ENCODE results near the gene ODAD4.

Gene ODAD4, protein sequence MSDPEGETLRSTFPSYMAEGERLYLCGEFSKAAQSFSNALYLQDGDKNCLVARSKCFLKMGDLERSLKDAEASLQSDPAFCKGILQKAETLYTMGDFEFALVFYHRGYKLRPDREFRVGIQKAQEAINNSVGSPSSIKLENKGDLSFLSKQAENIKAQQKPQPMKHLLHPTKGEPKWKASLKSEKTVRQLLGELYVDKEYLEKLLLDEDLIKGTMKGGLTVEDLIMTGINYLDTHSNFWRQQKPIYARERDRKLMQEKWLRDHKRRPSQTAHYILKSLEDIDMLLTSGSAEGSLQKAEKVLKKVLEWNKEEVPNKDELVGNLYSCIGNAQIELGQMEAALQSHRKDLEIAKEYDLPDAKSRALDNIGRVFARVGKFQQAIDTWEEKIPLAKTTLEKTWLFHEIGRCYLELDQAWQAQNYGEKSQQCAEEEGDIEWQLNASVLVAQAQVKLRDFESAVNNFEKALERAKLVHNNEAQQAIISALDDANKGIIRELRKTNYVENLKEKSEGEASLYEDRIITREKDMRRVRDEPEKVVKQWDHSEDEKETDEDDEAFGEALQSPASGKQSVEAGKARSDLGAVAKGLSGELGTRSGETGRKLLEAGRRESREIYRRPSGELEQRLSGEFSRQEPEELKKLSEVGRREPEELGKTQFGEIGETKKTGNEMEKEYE

GRCh38 chr17:41930009-41930832 is at the start of gene ODAD4:
ODAD4 (plus strand) TSS chr17:41930617; CDS start chr17:41930724, 107 bp downstream.
- peak; percentile 95 for DNase-seq (ENCODE audit: low read depth)

DNA sequence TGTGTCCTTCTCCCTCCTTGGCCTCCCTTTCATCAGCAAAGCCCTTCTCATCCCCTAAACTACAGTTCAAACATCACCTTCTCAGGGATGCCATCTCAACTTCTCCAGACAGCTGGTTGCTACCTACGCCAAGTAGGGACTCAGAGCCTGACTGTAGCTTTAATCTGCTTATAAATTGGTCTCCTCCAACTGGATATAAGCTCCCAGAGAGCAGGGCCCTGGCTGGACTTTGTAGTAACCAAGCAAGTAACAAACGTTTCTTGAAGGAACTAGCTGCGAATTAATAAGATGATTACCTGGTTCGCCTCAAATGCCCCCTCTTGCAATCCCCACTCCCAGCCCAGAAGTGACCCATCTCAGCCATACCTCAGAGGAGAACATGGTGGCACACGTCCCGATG is 47.7 kb upstream of the ODAD4 start:
- no peak for DNase-seq (ENCODE audit: low read depth)

DNA sequence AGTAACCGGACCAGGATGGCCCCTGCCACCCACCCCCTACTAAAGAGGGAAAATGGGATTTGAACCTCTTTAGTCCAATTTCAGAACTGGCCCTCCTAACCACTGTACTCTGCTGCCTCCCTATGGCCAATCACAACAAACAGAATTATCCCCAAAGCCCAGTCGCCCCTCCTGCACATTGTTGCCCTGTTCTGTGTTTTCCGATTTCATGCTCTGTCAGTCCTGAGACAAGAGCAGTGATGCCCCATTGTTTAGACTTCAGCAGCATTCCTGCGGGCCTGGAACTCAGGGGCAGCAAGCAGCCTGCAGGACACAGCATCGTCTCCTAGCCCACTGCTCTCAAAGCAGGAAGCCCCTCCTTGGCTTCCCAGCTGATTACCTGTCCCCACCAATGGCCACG is 44.7 kb upstream of the ODAD4 start:
- no peak for DNase-seq (ENCODE audit: low read depth)

GRCh38 chr17:41888332-41888965 is 42.0 kb upstream of the ODAD4 start:
- no peak for DNase-seq (ENCODE audit: low read depth)

GRCh38 chr17:41891135-41892020 is 39.0 kb upstream of the ODAD4 start:
- DNase-seq (ENCODE audit: low read depth), result no peak

DNA sequence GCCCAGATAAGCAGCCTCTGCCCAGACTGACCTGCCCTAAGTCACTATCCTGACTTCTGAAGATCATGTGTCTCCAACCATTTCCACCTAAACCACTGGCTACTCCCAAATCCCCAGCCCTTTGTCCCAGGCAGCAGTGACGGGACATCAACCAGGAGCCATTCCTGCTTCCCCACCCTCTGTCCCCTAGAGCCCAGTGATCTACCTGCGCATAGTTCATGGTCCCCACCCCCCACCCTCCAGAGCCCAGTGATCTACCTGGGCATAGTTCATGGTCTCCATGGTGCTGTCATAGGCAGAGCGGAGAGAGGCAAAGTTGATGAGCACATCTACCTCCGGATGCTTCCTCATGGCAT is 38.4 kb upstream of the ODAD4 start:
- DNase-seq (ENCODE audit: low read depth), result no peak

- DNase-seq (ENCODE audit: low read depth), result no peak
Observed at GRCh38 chr17:41893384-41893783, 37.0 kb upstream of the ODAD4 start.

DNA sequence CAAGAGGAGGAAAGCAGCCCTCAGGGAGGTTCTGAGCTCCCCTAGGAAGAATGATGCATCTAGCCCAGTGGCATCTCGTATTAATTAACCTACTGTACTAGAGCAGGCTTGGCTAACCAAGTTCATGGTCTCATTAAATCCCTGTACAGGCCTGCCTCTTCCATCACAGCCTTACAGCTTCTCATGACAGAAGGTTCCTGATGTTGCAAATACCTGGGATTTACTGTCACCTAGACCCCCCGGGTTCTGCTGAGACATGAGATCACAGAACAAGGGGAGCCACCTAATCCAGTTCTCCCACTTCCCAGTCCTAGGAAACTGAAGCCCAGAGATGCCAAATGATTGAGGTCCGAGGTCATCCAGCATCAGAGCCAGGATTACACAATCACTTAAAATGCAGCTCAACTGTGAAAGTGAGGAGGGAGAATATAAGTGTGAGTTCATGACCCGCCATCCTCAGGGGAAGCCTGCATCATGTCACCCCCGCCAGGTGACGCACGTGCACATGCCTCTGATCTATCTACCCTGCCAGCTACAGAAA is 35.6 kb upstream of the ODAD4 start:
- no peak for DNase-seq (ENCODE audit: low read depth)

- DNase-seq (ENCODE audit: low read depth), result no peak
Observed at GRCh38 chr17:41895617-41896016, 34.8 kb upstream of the ODAD4 start.

GRCh38 chr17:41896726-41897125 is 33.7 kb upstream of the ODAD4 start:
- no peak for DNase-seq (ENCODE audit: low read depth)

- no peak for DNase-seq (ENCODE audit: low read depth)
Observed at GRCh38 chr17:41901646-41902045, 28.8 kb upstream of the ODAD4 start.

DNA sequence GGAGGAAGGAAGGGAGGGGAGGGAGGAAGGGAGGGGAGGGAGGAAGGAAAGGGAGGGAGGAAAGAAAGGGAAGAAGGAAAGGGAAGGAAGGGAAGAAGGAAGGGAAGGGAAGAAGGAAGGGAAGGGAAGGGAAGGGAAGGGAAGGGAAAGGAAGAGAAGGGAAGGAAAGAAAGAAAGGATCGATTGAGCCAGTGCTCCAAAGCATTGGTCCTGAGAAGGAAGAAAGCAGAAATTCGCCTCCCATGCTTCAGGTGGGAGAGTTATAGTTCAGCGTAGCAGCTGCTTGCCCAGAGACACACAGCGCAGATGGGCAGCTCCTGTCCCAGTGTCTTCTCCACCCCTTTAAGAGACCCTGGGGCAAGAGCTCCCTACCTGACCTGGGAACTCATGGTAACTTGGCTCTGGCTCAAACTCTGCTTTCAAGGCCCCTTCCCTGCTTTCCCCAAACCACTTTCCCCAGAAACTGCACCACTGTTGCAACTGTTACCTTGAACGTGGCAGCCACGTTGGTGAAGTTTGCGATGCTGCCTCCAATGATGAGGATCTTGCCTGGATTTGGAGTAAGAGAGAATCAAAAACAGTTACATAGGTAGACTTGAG is 26.1 kb upstream of the ODAD4 start:
- no peak for DNase-seq (ENCODE audit: low read depth)

- no peak for DNase-seq (ENCODE audit: low read depth)
Observed at GRCh38 chr17:41905172-41905571, 25.2 kb upstream of the ODAD4 start.

- DNase-seq (ENCODE audit: low read depth), result no peak
Observed at GRCh38 chr17:41906465-41907184, 23.8 kb upstream of the ODAD4 start.

DNA sequence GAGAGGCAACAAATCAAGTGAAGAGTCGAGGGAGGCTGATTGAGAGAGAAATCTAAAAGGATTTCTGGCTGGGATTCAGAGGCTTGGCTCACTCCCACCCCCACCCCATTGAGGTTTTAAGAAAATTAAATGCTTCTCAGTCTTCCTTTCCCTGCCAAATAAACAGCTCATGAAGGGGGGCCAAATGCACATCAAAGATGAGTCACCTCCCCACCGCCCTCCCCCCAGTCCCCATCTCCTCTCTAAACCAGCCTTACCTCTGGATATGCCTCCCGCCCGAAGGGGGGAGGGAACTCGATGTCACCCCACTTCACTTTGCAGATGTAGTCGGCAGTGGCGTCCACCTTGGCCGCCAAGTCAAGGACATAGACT is 23.2 kb upstream of the ODAD4 start:
- DNase-seq (ENCODE audit: low read depth), result no peak

GRCh38 chr17:41907633-41908539 is 22.5 kb upstream of the ODAD4 start:
- no peak for DNase-seq (ENCODE audit: low read depth)

DNA sequence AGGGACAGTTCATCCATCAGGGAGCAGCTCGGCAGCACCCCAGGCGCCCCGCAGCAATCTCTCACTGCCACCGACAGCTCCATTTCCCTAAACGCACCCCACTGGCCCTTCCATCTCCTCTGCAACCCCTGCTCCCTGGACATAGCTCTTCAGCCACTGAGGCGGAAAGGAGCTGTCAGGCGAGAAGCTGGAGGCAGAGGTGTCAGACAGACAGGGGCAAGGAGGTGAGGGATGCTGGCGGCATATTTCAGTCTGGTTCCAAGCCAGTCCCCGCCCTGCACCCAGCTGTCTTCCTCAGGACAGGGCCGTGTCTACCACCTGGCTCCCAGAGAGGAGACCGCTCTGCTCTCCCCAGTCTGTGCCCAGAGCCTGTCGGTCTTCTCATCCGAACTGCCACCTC is 21.3 kb upstream of the ODAD4 start:
- DNase-seq (ENCODE audit: low read depth), result no peak

GRCh38 chr17:41910701-41911391 is 19.6 kb upstream of the ODAD4 start:
- no peak for DNase-seq (ENCODE audit: low read depth)

Measured in T-helper 22 cell (primary cell).